ENCODE data around the gene DLEU7.

The DLEU7 gene

DNA sequence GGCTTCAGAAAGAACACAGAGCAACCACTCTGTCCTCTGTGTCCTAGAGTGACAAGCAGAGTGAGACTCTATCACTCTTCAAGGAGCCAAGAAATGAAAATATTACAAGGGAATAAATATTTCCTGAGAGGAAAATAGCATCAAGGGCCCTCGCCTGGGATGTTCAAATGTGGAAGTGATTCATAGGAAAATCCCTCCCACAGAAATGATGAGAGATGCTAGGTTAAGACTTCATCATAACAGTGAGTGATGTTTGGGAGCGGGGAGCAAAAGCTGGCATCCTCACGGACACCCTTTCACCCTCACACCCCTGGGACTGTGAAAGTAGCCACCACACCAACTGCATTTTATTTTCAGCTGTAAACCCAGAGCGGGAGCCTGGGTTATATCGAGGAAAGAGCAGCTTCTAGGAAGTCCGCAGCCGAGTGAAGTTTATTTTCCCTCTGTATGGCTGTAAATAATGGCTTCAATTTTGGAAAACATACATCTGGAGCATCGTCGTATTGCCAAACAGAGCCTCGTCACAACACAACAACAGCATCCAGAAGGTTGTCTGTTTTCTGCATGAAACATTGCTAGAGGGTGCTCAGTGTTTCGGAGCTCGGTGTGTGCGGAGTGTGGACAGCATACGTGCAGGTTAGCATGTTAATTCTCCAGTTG lies 54.8 kb downstream of the DLEU7 start:
- no peak for DNase-seq

DNA sequence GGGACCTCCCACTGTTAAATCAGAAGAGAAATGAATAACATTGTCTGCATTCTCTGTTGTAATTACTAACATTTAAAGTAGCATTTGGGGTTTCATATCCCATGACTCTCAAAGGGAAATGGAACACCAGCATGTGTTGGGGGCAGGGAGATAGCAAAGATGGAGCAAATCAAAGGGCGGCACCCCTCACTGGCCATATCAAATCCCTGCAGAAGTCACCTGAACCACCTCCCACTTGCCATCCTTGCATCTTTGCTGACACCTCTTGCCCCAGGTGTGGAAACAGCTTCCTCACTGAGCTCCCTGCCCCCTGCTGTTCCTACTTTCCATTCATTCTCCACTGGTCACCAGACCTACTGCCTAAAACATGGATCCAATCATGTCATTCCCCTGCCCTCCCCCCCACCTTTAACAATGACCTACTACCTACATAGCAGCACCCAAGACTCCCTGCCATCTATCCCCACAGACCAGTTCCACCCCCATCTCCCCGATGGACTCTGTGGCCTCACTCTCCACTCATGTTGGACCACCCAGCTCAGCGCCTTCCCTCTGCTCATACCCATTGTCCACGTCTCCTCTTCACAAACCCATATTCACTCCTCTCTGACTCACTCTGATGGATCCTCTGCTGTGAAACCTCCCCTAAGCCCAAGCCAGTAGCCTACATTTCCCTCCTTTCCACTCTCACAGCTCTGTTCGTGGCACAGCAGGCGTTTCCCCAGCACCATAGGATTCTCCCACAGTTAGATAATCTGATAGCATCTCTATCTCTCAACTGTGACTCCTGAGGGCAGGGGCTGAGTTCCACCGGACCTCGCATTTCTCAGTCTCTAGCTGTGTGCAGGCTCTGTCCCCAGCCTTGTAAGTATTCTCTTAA lies 55.9 kb downstream of the DLEU7 start:
- no peak for DNase-seq

DNA sequence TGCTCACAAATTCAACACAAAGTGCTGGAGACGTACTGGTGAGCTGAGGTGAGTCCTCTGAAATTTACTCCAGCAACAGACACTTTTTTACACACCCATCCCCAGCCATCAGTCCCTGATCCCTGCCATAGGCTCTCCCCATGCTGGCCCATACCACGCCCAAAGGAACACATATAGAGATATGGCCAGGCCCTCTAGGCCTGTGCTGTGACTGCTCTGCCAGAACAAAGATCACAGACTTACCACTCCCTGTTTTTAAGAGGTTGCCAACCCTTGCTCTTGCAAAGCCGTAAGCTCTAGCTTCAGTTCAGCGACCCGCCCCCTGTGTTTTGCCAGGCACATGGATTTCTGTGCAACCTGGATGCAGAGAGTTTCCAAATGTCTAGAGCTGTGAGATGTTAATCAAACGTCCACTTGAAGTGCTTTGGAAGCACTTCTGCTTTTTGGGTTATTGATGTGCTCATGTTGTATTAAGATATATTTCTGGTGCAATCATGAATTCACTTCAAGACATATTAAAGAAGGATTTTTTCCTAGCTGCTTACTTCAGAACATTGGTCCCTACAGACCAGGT lies 59.7 kb downstream of the DLEU7 start:
- DNase-seq = no peak

DNA sequence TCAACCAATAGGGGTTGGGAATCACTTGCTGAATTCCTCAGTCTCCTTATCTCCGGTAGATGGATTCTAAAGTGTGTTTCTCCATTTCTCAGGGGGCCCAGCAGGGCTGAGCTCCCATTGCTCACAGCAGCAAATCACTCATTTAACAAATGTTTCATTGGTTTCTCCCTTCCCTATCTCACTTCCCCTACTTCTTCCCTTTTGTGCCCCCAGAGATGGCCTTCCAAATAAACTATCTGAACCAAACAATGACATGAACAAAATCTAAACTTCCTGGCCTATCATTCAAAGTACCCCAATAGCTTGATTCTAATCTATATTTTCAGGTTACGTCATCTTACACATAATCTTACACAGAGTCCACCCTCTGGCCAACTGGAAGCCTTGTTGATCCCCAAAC lies 60.4 kb downstream of the DLEU7 start:
- no peak for DNase-seq

DNA sequence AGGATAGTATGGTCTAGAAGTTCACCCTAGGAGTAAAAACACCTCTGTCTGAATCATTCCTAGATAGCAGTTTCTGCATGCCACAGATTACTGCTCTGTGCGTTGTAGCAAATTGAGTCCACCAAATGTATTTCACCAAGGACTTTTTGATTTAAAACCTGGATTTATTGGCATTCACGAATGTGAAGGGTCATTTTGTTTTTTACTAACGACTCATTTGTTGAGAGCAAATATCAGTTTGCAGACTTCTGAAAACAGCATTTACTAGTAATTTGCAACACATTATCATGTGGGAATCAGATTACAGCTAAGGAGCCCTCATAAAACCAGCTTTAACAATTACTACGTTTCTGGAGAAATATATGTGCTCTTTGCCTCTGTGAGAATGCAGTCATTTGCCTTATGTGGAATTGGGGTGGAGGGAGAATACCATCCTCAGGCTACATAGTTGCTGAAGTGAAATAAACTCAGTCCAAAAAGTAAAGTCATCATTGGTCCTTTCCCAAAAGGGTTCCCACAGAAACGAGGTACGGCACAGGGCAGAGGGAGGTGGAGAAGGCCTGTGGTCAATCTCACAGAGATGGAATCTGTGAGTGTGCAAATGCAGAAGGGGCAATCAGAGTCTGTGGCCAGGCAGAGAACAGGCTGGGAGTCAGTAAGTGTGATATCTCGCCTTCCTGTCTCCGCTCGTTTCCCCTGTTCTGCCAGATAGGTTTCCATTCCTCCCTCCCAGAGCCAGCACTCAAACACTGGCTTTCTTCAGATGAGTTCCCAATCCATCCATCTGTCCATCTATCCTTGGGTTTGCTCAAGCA lies 63.1 kb downstream of the DLEU7 start:
- DNase-seq = no peak

DNA sequence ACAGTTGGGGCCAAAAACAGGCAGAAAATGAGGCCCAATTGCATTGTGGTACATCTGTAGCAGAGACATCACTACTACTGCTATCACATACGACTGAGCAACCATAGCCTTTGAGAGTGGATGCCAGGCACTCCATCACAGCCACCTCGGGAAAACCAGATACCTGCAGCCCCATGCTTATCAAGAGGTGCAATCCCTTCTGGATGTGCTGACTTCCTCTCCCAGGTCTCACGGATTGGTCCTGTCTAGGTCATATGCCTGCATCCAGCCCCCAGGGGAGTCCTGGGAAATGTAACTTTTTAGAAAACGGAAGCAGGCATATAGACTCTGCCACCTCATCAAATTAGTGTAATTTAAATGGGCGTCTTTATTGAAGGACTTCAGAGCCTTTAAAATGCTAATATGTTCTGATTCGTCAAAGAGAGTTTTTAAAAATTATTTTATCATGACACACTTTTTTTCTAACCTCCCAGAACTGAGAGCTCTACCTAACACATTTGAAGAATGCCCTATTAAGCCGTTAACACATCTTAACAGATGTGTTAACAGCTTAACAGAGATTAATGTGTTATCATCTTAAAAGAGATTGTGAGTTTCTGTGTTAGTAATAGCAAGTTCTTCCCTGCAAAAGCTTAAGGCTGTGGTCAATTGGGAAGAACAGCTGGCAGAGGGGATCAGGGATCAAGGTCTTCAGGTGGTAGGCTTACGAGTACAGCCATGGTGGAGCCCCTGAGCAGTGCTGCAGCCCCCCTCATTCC lies 63.9 kb downstream of the DLEU7 start:
- DNase-seq = no peak

Measured in HCEC 1CT (cell line).